Heart left ventricle (tissue), 16 donors: ENCODE measurements around the gene KCNH1. TPM values are rescaled to one million over a fixed set of nuclear protein-coding genes. Genes with fewer than 3 reads are reported as not detected.

Experiments
- ATAC-seq, 4 donors: fragments of 200-7000 bp; cut with Tn5 transposase; one replicate each; pipeline ENCODE4 v1.9.1; 2020 to 2022; ENCODE audit warnings: moderate library complexity in 4 of 4, mild to moderate bottlenecking in 3 of 4, moderate number of reproducible peaks in 1 of 4
- DNase-seq, 5 donors: peaks; one replicate each; pipeline ENCODE4 v3.0.0-alpha.2; 2020
- H3K27ac ChIP-seq, 12 donors: fragments of 200-600 bp; sonication (generic) in 4 of 12; one replicate each; pipeline versions ENCODE4 v1.5.0 to v1.8.0; 2016 to 2022; ENCODE audit warnings: mild to moderate bottlenecking in 2 of 12
- H3K27me3 ChIP-seq, 9 donors: fragments of 200-600 bp; sonication (generic) in 2 of 9; one replicate each; pipeline versions ENCODE4 v1.5.1 to v1.8.0; 2016 to 2022; ENCODE audit warnings: mild to moderate bottlenecking in 3 of 9
- H3K36me3 ChIP-seq, 9 donors: fragments of 200-600 bp; sonication (generic) in 2 of 9; one replicate each; pipeline versions ENCODE4 v1.5.0 to v1.8.0; 2018 to 2022; ENCODE audit warnings: mild to moderate bottlenecking in 2 of 9
- H3K4me1 ChIP-seq, 12 donors: fragments of 200-600 bp; sonication (generic) in 4 of 12; one replicate each; pipeline versions ENCODE4 v1.5.0 to v1.8.0; 2016 to 2022; ENCODE audit warnings: mild to moderate bottlenecking in 3 of 12
- H3K4me3 ChIP-seq, 12 donors: fragments of 200-600 bp; sonication (generic) in 4 of 12; one replicate each; pipeline versions ENCODE4 v1.5.0 to v1.8.0; 2017 to 2022; ENCODE audit warnings: mild to moderate bottlenecking in 9 of 12, moderate library complexity in 4 of 12
- H3K9me3 ChIP-seq, 12 donors: fragments of 200-600 bp; sonication (generic) in 4 of 12; one replicate each; pipeline versions ENCODE4 v1.5.0 to v1.8.0; 2016 to 2022; ENCODE audit warnings: mild to moderate bottlenecking in 1 of 12
- POLR2A ChIP-seq, 2 donors: fragments of 450-650 bp; IDR thresholded peaks; one replicate each; pipeline ENCODE4 v1.6.1; 2017; ENCODE audit warnings: antibody characterized with exemption in 2 of 2, mild to moderate bottlenecking in 2 of 2, moderate library complexity in 2 of 2
- WGBS, 4 donors: extraction: QIAGEN DNeasy Blood & Tissue Kit in 2 of 4; methylation state at CpG; one replicate each; pipeline versions ENCODE4 v1.1.5 to v1.1.7; 2013 to 2018; 5-methylcytosine and 5-hydroxymethylcytosine counted together
- intact Hi-C, 10 donors: fragments of 100-400 bp; cut with DNase I; formaldehyde crosslinking; loops; one replicate each; pipeline versions ENCODE4 v1.11.1 to v1.14.2; 2022
- polyA plus RNA-seq, 2 donors: library from polyadenylated mRNA; stranded (reverse); fragments of 200-250 nt; gene quantifications; one replicate each; pipeline ENCODE4 v1.2.3, GENCODE V29; 2013
- total RNA-seq, 9 donors: library from RNA; depleted of rRNA in 2 of 9; stranded (reverse); fragments of >200 nt in 2 of 9; fragmentation: NEBNext Ultra II Directional in 3 of 9; extraction: Animal tissue kit (Norgen Biotek cat#: 25700) in 3 of 9; gene quantifications; one replicate each; pipeline versions ENCODE4 v1.1.0 to v1.2.4, GENCODE V29; 2016 to 2023
- TF ChIP-seq, protein P1 (sequence below), 12 donors: fragments of 200-600 bp; sonication (generic) in 4 of 12; IDR thresholded peaks; one replicate each; pipeline versions ENCODE4 v1.5.0 to v1.8.0; 2018 to 2022; ENCODE audit warnings: antibody characterized with exemption in 12 of 12, mild to moderate bottlenecking in 5 of 12
- donor health status: ischemic (EF 13 %, LVEDD 7.1; RV severe dilation, severe dysfunction).
- donor health status: healthy with polysubstance abuse.
- donor health status: DM: no; HTN: yes; CAD: no.
- donor health status: DM: no; HTN: no; CAD: no.
- donor health status: ischemic (EF 25% LVEDD 6.9; RV normal size, moderate dysfunction).
- donor health status: ischemic (EF 25% LVEDD 5.7; RV mildly dilated, moderate dysfunction).
- donor health status: healthy.
- donor health status: DM: yes; HTN: yes; CAD: no.
- donor health status: ischemic (EF 35%, LVEDD 5.7; RV mildly dilated, moderate dysfunction).
- donor health status: nonischemic (EF 11% LVEDD 7.7; RV severe dilation, severe dysfunction).
- donor health status: DM: yes; HTN: yes; CAD: no.
- donor health status: PGD.
- donor health status: ischemic (EF 29% LVEDD 5.4; RV normal size, mild dysfunction).
- donor health status: nonischemic (EF 23%, LVEDD 6.1; RV moderate dilation, normal function).

KCNH1 gene
- total and polyA plus RNA-seq, 11 donors = 0.03 TPM; not detected in 10

DNA sequence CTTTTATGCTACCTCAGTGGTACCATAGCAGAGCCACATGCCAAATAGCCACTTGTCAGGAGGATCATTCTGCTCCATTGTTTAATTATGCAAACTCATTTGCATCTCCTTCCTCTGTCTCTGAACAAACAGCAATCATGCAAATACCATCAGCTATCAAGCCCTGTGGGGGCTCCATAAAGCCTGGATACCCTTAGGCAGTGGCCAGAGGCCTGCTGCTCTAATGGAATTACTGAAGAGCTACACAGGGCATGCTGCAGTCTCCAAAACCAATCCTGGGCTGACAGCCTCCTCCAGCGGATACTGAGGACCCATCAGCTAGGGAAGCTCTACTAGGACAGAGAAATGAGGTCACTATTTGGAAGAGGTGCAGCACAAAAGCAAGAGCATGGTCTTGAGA lies 376.3 kb downstream of the KCNH1 start:
- no peaks in the 10 kb centered on the region for H3K4me1 ChIP-seq
- intact Hi-C loops = no loop called here
- DNase-seq = no peak
- no peaks in the 10 kb centered on the region for H3K36me3 ChIP-seq
- H3K27ac ChIP-seq = no peak overlapping the region
- WGBS, 4 donors = 22 to 84% (median 75%) methylated on average over 1 of the region's 1 CpG
- H3K4me3 ChIP-seq = no peak overlapping the region
- peaks cover 0 to 28% (median 8%) of the 10 kb centered on the region in 12 donors for H3K9me3 ChIP-seq
- peaks cover 0 to 5% (median 0%) of the 10 kb centered on the region in 9 donors for H3K27me3 ChIP-seq
- no peak for ATAC-seq
- no peak for TF ChIP-seq POLR2A (IDR thresholded peaks at IDR 0.05)
- TF ChIP-seq, protein P1, sequence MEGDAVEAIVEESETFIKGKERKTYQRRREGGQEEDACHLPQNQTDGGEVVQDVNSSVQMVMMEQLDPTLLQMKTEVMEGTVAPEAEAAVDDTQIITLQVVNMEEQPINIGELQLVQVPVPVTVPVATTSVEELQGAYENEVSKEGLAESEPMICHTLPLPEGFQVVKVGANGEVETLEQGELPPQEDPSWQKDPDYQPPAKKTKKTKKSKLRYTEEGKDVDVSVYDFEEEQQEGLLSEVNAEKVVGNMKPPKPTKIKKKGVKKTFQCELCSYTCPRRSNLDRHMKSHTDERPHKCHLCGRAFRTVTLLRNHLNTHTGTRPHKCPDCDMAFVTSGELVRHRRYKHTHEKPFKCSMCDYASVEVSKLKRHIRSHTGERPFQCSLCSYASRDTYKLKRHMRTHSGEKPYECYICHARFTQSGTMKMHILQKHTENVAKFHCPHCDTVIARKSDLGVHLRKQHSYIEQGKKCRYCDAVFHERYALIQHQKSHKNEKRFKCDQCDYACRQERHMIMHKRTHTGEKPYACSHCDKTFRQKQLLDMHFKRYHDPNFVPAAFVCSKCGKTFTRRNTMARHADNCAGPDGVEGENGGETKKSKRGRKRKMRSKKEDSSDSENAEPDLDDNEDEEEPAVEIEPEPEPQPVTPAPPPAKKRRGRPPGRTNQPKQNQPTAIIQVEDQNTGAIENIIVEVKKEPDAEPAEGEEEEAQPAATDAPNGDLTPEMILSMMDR (IDR thresholded peaks at IDR 0.05) = no peak

DNA sequence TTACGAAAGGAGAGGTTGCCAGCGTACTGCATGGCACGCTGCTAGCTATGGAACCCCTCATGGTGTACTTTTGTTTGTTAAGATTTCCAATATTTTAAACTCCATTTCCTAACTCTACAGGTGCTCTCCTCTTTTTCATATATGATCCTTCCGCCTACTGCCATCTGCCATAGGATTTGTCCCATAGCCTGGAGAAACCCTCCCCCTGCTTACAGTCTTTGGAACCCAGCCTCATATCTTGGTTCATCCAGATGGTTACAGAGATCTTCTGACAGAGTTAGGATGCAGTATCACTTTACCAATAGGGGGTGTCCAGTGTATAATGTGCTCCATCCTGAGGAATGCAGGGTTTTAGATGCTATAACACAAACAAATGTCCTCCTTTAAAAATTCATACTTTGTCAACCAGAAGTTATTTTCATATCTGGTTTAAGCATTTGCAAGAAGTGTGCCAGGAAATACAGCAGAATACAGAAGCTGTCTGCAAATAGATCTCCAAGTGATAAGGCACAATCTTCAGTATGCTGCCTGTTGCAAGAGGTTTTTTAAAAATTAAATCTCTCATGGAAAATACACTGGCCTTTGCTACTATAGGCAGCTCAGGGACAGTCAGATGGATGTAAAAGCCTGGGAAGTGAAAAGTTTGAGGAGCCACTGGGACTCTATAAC lies 377.8 kb downstream of the KCNH1 start:
- no peak for ATAC-seq
- H3K9me3 ChIP-seq = peaks cover 0 to 17% (median 8%) of the 10 kb centered on the region in 12 donors
- H3K27me3 ChIP-seq = peaks cover 0 to 5% (median 0%) of the 10 kb centered on the region in 9 donors
- intact Hi-C loops = no loop called here
- no peaks in the 10 kb centered on the region for H3K36me3 ChIP-seq
- no peak for DNase-seq
- H3K4me3 ChIP-seq = no peak overlapping the region
- H3K27ac ChIP-seq = no peak overlapping the region
- no peaks in the 10 kb centered on the region for H3K4me1 ChIP-seq
- TF ChIP-seq, protein P1 (IDR thresholded peaks at IDR 0.05) = no peak
- TF ChIP-seq POLR2A (IDR thresholded peaks at IDR 0.05) = no peak
- 92 to 98% (median 94%) methylated on average over 4 of the region's 4 CpGs for WGBS, 4 donors

DNA sequence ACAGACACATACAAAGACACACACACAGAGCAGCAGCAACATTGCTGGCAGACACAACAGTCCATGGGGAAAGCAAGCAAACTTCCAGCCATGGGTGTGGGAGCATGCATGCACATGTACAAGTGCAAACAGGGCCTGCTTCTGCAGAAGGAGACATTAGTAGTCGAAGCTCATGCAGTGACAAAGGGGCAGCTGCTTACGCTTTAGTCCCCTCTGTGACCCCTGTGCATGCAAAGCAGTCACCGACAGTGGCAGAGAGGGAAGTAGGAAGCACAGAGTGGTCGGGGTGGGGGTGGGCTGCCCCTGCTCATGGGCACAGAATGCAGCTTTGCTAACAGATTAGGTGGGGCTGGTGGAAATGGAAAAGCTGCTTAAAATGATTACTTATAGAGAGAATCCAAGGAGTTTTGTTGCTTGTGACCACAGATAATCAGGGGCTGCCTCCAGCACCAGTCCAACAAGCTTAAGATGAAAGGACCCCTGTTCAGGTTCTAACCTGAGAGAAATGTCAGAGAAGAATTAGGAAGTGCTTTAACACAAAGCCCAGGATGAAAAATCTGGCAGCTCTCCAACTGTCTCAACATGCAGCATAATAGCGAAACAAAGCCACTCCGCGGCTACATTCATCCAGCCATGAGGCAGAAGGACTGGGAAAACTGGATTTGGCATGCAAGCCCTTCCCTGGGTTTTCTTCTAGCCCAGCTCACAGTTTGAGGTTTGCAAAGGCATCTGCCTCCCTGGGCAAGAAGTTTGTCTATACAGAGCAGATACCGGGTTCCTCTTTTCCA lies 378.9 kb downstream of the KCNH1 start:
- H3K4me1 ChIP-seq = no peaks in the 10 kb centered on the region
- DNase-seq (no peak), ATAC-seq (no peak)
- peaks cover 0 to 5% (median 0%) of the 10 kb centered on the region in 9 donors for H3K27me3 ChIP-seq
- no peak overlapping the region for H3K4me3 ChIP-seq
- no peak for TF ChIP-seq POLR2A (IDR thresholded peaks at IDR 0.05)
- TF ChIP-seq, protein P1 (IDR thresholded peaks at IDR 0.05) = no peak
- H3K9me3 ChIP-seq = peaks cover 0 to 11% (median 4%) of the 10 kb centered on the region in 12 donors
- 45 to 48% (median 46%) methylated on average over 8 of the region's 8 CpGs for WGBS, 4 donors
- intact Hi-C loops = no loop called here
- H3K27ac ChIP-seq = no peak overlapping the region
- H3K36me3 ChIP-seq = no peaks in the 10 kb centered on the region

DNA sequence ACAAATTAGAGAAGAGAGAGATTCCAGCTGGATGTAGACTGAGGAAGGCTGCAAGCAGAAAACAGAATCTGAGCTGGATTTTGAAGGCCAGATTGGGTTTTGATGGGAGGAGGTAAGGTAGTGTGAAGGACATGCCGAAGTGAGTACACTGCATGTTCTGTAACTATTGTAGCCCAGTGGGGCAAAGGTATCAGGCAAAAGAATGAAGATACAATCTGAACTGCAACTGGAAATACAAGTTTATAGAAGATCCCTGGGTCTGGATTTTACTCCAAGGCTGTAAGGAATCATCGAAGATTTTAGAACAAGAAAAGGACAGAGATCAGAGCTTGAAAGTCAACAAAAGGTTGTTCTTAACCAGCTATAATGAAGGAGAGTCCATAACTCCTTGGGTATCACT lies 382.0 kb downstream of the KCNH1 start:
- intact Hi-C loops = no loop called here
- 85 to 91% (median 87%) methylated on average over 2 of the region's 2 CpGs for WGBS, 4 donors
- TF ChIP-seq POLR2A (IDR thresholded peaks at IDR 0.05) = no peak
- Histone ChIP-seq H3K4me3 (no peak overlapping the region), H3K9me3 (no peaks in the 10 kb centered on the region), H3K4me1 (no peaks in the 10 kb centered on the region), H3K27ac (no peak overlapping the region), H3K36me3 (no peaks in the 10 kb centered on the region), H3K27me3 (peaks cover 0 to under 1% (median 0%) of the 10 kb centered on the region in 9 donors)
- no peak for ATAC-seq
- DNase-seq = no peak
